Measurements from ENCODE around the gene SASH1. TPM values are rescaled to one million over a fixed set of nuclear protein-coding genes. Genes with fewer than 3 reads are reported as not detected.

The SASH1 gene
- total RNA-seq, 3 donors from 2014 or later = 107 to 304 (median 145) TPM

DNA sequence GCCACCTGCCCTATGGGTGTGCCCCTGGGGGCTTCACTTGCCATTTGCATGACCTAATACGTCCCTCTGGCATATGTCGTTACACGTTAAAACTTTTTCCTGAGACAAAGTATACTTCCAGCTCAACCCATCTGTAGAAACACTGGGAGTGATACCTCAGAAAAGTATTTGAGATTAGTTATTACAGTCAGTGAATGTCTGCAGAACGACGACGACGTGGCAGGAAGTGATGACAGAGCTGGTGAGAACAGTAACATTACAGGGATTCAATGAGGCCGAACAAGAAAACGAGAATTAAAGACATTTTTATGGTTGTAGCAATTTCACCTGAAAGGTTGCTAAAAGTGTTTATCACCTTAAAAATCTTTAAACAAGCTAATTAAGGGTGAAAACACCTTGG lies 40.2 kb downstream of the SASH1 start:
- H3K4me1 ChIP-seq = no peaks in the 10 kb centered on the region
- intact Hi-C loops (cut with DNase I; ENCODE audit: low total_unique reads) = no loop called here
- no peaks in the 10 kb centered on the region for H3K9me3 ChIP-seq
- H3K36me3 ChIP-seq = no peaks in the 10 kb centered on the region
- no peak overlapping the region for H3K4me3 ChIP-seq
- no peak overlapping the region for H3K27ac ChIP-seq
- no peak for TF ChIP-seq POLR2A (IDR thresholded peaks at IDR 0.05)
- TF ChIP-seq POLR2AphosphoS5 (IDR thresholded peaks at IDR 0.05) = no peak
- TF ChIP-seq, protein P1, sequence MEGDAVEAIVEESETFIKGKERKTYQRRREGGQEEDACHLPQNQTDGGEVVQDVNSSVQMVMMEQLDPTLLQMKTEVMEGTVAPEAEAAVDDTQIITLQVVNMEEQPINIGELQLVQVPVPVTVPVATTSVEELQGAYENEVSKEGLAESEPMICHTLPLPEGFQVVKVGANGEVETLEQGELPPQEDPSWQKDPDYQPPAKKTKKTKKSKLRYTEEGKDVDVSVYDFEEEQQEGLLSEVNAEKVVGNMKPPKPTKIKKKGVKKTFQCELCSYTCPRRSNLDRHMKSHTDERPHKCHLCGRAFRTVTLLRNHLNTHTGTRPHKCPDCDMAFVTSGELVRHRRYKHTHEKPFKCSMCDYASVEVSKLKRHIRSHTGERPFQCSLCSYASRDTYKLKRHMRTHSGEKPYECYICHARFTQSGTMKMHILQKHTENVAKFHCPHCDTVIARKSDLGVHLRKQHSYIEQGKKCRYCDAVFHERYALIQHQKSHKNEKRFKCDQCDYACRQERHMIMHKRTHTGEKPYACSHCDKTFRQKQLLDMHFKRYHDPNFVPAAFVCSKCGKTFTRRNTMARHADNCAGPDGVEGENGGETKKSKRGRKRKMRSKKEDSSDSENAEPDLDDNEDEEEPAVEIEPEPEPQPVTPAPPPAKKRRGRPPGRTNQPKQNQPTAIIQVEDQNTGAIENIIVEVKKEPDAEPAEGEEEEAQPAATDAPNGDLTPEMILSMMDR (IDR thresholded peaks at IDR 0.05) = no peak
- DNase-seq (ENCODE audit: low spot score in 2 of 2) = no peak
- no peaks in the 10 kb centered on the region for H3K27me3 ChIP-seq

DNA sequence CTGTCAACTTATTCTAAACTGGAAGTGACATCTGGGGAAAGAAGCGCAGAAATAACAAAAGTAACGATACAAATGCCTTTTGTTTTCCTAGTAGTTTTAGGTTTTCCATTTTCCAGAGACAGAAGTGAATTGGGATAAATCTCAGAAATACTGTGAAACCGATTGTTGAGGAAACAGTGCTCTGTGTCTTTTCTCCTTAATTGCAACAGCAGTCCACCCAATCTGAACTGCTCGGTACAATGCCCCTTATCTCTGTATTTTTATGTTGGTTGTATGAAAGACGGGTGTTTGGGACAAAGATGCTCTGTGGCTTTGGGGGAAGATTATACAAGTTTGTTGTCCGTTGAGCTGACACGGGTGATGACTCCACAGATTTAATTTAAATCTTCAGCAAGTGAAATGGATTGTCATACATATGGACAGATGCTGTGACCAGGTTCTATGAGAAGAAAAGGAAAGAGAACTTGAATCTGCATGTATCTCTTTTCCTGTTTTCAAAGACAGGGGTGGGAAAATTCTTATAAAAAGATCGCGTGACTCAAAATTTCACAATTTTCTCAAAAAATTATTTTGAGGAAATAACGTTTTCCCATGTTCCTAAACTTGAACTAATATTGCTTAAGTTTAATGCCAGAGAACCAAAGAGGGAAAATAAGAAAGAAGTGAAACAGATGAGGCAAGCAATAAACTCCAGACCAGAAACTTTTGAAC lies 41.2 kb downstream of the SASH1 start:
- H3K4me3 ChIP-seq = no peak overlapping the region
- intact Hi-C loops (cut with DNase I; ENCODE audit: low total_unique reads) = no loop called here
- no peak overlapping the region for H3K27ac ChIP-seq
- H3K27me3 ChIP-seq = no peaks in the 10 kb centered on the region
- H3K4me1 ChIP-seq = no peaks in the 10 kb centered on the region
- no peaks in the 10 kb centered on the region for H3K36me3 ChIP-seq
- no peaks in the 10 kb centered on the region for H3K9me3 ChIP-seq
- DNase-seq (ENCODE audit: low spot score in 2 of 2) = no peak
- TF ChIP-seq POLR2AphosphoS5 (IDR thresholded peaks at IDR 0.05) (no peak), POLR2A (IDR thresholded peaks at IDR 0.05) (no peak)
- TF ChIP-seq, protein P1 (IDR thresholded peaks at IDR 0.05) = no peak

DNA sequence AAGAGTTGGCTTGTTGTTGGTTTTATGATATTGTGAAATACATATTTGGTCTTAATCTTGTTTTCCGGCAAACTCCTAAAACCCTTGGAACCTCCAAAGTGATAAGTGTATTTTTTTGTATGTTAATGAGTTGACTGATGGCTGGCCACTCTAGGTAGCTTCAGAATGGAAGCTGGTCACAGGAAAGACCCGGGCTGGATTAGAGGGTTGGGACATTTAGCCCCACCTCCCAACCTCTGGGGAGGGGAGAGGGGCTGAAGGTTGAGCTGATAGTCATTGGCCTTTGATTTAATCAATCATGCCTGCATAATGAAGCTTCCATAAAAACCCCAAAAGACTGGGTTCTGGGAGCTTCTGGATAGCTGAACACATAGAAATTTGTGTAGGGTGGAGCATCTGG lies 42.7 kb downstream of the SASH1 start:
- Histone ChIP-seq H3K9me3 (no peaks in the 10 kb centered on the region), H3K4me3 (no peak overlapping the region), H3K27me3 (no peaks in the 10 kb centered on the region), H3K4me1 (no peaks in the 10 kb centered on the region), H3K27ac (peak overlapping the region; percentile 2 to 10), H3K36me3 (no peaks in the 10 kb centered on the region)
- TF ChIP-seq POLR2A (IDR thresholded peaks at IDR 0.05) (no peak), POLR2AphosphoS5 (IDR thresholded peaks at IDR 0.05) (no peak)
- TF ChIP-seq, protein P1 (IDR thresholded peaks at IDR 0.05) = no peak
- intact Hi-C loops (cut with DNase I; ENCODE audit: low total_unique reads) = no loop called here
- DNase-seq (ENCODE audit: low spot score in 2 of 2) = no peak

DNA sequence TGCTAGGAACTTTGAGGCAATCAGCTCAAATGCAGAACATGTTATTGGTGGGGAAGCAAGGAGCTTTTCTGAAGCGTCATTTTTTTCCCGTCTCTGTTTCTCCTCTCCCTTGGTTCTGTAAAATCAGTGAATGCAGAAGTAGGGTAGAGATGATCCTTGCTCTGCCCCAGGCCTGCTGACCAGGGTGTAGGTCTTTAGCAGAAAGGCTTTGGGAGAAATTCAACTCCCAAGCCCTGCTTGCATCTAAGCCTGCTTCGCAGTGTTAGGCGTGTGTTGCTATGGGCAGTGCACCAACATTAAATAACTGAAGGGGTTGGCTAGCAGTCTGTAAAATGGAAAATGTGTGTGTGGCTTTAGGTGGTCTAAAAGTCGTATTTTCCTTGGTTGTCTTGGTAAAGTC lies 45.9 kb downstream of the SASH1 start:
- intact Hi-C loops (cut with DNase I; ENCODE audit: low total_unique reads) = no loop called here
- no peaks in the 10 kb centered on the region for H3K36me3 ChIP-seq
- DNase-seq (ENCODE audit: low spot score in 2 of 2) = no peak
- H3K4me1 ChIP-seq = no peaks in the 10 kb centered on the region
- TF ChIP-seq POLR2A (IDR thresholded peaks at IDR 0.05) = no peak
- TF ChIP-seq, protein P1 (IDR thresholded peaks at IDR 0.05) = no peak
- TF ChIP-seq POLR2AphosphoS5 (IDR thresholded peaks at IDR 0.05) = no peak
- H3K4me3 ChIP-seq = no peak overlapping the region
- H3K27ac ChIP-seq = no peak overlapping the region
- no peaks in the 10 kb centered on the region for H3K27me3 ChIP-seq
- no peaks in the 10 kb centered on the region for H3K9me3 ChIP-seq

DNA sequence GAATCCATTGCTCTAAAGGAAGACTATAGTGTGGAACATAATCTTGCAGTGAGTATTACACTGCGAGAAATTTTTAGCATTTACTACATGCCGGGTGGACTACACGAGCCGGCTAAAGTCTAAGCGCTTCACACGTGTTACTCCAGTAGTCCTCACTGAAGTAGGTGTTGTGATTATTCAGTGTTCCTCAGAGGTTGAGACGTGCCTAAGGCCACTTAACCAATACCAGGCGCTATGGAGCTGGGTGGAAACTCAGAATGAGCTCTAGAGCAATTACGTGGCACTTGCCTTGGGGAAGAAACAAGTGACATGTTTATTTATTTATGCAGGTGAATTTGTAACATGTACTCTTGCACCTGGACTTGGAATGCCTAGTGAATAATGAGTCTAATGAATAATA lies 46.4 kb downstream of the SASH1 start:
- DNase-seq (ENCODE audit: low spot score in 2 of 2) = no peak
- H3K27me3 ChIP-seq = no peaks in the 10 kb centered on the region
- TF ChIP-seq, protein P1 (IDR thresholded peaks at IDR 0.05) = no peak
- no peak for TF ChIP-seq POLR2AphosphoS5 (IDR thresholded peaks at IDR 0.05)
- no peak for TF ChIP-seq POLR2A (IDR thresholded peaks at IDR 0.05)
- no peaks in the 10 kb centered on the region for H3K9me3 ChIP-seq
- intact Hi-C loops (cut with DNase I; ENCODE audit: low total_unique reads) = no loop called here
- no peaks in the 10 kb centered on the region for H3K4me1 ChIP-seq
- no peak overlapping the region for H3K27ac ChIP-seq
- no peaks in the 10 kb centered on the region for H3K36me3 ChIP-seq
- H3K4me3 ChIP-seq = no peak overlapping the region
